GM12878 (cell line): Measurements from ENCODE around the gene ZNF280C. TPM values are rescaled to one million over a fixed set of nuclear protein-coding genes. Genes with fewer than 3 reads are reported as not detected.
A peak's percentile ranks its signal among the peaks of the same experiment; 100 is the strongest.

ENCODE experiments used
- BHLHE40 ChIP-seq, 2 experiments: fragments of 450-650 bp in 1 of 2; IDR thresholded peaks; 2 replicates each; pipeline ENCODE4 v1.6.1; 2011 to 2017; ENCODE audit warnings: low read depth in 2 of 2, borderline replicate concordance in 1 of 2, improper control_type of control experiment in 1 of 2, low read length in 1 of 2, mild to moderate bottlenecking in 1 of 2
- CBX5 ChIP-seq: sonication (generic); IDR thresholded peaks from 2 replicates; pipeline ENCODE4 v1.6.1; 2016; ENCODE audit warnings: low read depth, moderate library complexity, mild to moderate bottlenecking, inconsistent platforms
- CREB1 ChIP-seq: IDR thresholded peaks from 2 replicates; pipeline ENCODE4 v1.6.1; 2012; ENCODE audit warnings: low read depth, mild to moderate bottlenecking, inconsistent platforms
- CREM ChIP-seq: IDR thresholded peaks from 2 replicates; pipeline ENCODE4 v1.6.1; 2014; ENCODE audit warnings: antibody characterized with exemption, low read depth
- FOXM1 ChIP-seq: IDR thresholded peaks from 2 replicates; pipeline ENCODE4 v1.6.1; 2012; ENCODE audit warnings: low read depth, mild to moderate bottlenecking, inconsistent platforms, low read length, moderate library complexity
- IKZF2 ChIP-seq, 2 experiments: fragments of 450-650 bp; IDR thresholded peaks; 2 replicates each; pipeline ENCODE4 v1.6.1; 2017; ENCODE audit warnings: mild to moderate bottlenecking in 2 of 2, moderate library complexity in 2 of 2
- IRF5 ChIP-seq: fragments of 450-650 bp; IDR thresholded peaks from 2 replicates; pipeline ENCODE4 v1.6.1; 2017; ENCODE audit warnings: borderline replicate concordance
- KAT2A ChIP-seq: conservative IDR thresholded peaks from 2 replicates; pipeline ENCODE4 v1.6.1; 2011; ENCODE audit warnings: low read depth, low read length; ENCODE audit not compliant: control insufficient read depth
- MXI1 ChIP-seq: fragments of 150-350 bp; IDR thresholded peaks from 2 replicates; pipeline ENCODE4 v1.6.1; 2011; ENCODE audit warnings: low read depth, mild to moderate bottlenecking, inconsistent platforms, low read length, improper control_type of control experiment
- NBN ChIP-seq: fragments of 450-650 bp; IDR thresholded peaks from 2 replicates; pipeline ENCODE4 v1.6.1; 2016
- NR2C1 ChIP-seq: fragments of 450-650 bp; IDR thresholded peaks from 2 replicates; pipeline ENCODE4 v1.6.1; 2017; ENCODE audit warnings: antibody characterized with exemption, mild to moderate bottlenecking, moderate library complexity
- NR2F1 ChIP-seq: fragments of 450-650 bp; conservative IDR thresholded peaks from 2 replicates; pipeline ENCODE4 v1.6.1; 2017; ENCODE audit warnings: mild to moderate bottlenecking
- PML ChIP-seq: IDR thresholded peaks from 2 replicates; pipeline ENCODE4 v1.6.1; 2012; ENCODE audit warnings: low read length, inconsistent platforms
- POLR2A ChIP-seq: IDR thresholded peaks from 2 replicates; pipeline ENCODE4 v1.6.1; 2011; ENCODE audit warnings: low read depth, mild to moderate bottlenecking, low read length
- POU2F2 ChIP-seq: IDR thresholded peaks from 3 replicates; pipeline ENCODE4 v1.6.1; 2011; ENCODE audit warnings: low read depth, mild to moderate bottlenecking, low read length, borderline replicate concordance
- SMAD1 ChIP-seq: fragments of 450-650 bp; IDR thresholded peaks from 2 replicates; pipeline ENCODE4 v1.6.1; 2018; ENCODE audit warnings: mild to moderate bottlenecking, low read depth; ENCODE audit not compliant: partially characterized antibody
- ZBED1 ChIP-seq: IDR thresholded peaks from 2 replicates; pipeline ENCODE4 v1.6.1; 2016; ENCODE audit warnings: borderline replicate concordance
- ZNF687 ChIP-seq: fragments of 450-650 bp; IDR thresholded peaks from 2 replicates; pipeline ENCODE4 v1.6.1; 2017; ENCODE audit warnings: mild to moderate bottlenecking, moderate library complexity
- polyA plus RNA-seq, 11 experiments: library from polyadenylated mRNA; depleted of rRNA in 4 of 11; unstranded in 6 of 11; stranded (reverse) in 5 of 11; fragments of >200 nt; fragmentation: Nextera tagmentation in 4 of 11; fragmentation: Illumina TruSeq in 1 of 11; extraction: Ambion mirVana in 4 of 11; extraction: Trizol in 1 of 11; gene quantifications; 1 replicate in 1 of 11; 2 replicates in 10 of 11; pipeline versions ENCODE4 v1.2.1 to v1.2.3, GENCODE V29; 2011 to 2016; ENCODE audit warnings: inconsistent platforms in 2 of 11, missing spikeins in 2 of 11, low read depth in 1 of 11
- total RNA-seq, 4 experiments: library from RNA; depleted of rRNA in 3 of 4; stranded (reverse); fragments of >200 nt in 3 of 4; fragmentation: Illumina TruSeq in 1 of 4; extraction: Trizol in 1 of 4; gene quantifications; 2 replicates each; pipeline versions ENCODE4 v1.2.1 to v1.2.3, GENCODE V29; 2013 to 2021
- TF ChIP-seq, protein P1 (sequence below): IDR thresholded peaks from 2 replicates; pipeline ENCODE4 v1.6.1; 2012; ENCODE audit warnings: low read depth, low read length, improper control_type of control experiment
- TF ChIP-seq, protein P2 (sequence below): fragments of 450-650 bp; IDR thresholded peaks from 2 replicates; pipeline ENCODE4 v1.6.1; 2016; ENCODE audit warnings: mild to moderate bottlenecking
- TF ChIP-seq, protein P3 (sequence below): fragments of 450-650 bp; IDR thresholded peaks from 2 replicates; pipeline ENCODE4 v1.6.1; 2016; ENCODE audit warnings: mild to moderate bottlenecking

Gene ZNF280C
- total and polyA plus RNA-seq, 10 of the 15 experiments (the other 5 are each of a cell fraction or from before 2014, with no cell fraction given) = 0.82 to 8.8 (median 5.7) TPM

- peak; percentile 58 for TF ChIP-seq CBX5
- TF ChIP-seq POLR2A = peak; percentile 96
- 0 out of 4 replicates have a peak, but pooled peaks of 1 of the 2 experiments have one; percentile 19 for TF ChIP-seq IKZF2 (IDR thresholded peaks at IDR 0.05)
- TF ChIP-seq ZNF687 = peak; percentile 98
- TF ChIP-seq, protein P1, sequence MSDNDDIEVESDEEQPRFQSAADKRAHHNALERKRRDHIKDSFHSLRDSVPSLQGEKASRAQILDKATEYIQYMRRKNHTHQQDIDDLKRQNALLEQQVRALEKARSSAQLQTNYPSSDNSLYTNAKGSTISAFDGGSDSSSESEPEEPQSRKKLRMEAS = peak; percentile 62; the same call in 1 of the 2 replicates
- TF ChIP-seq, protein P2, sequence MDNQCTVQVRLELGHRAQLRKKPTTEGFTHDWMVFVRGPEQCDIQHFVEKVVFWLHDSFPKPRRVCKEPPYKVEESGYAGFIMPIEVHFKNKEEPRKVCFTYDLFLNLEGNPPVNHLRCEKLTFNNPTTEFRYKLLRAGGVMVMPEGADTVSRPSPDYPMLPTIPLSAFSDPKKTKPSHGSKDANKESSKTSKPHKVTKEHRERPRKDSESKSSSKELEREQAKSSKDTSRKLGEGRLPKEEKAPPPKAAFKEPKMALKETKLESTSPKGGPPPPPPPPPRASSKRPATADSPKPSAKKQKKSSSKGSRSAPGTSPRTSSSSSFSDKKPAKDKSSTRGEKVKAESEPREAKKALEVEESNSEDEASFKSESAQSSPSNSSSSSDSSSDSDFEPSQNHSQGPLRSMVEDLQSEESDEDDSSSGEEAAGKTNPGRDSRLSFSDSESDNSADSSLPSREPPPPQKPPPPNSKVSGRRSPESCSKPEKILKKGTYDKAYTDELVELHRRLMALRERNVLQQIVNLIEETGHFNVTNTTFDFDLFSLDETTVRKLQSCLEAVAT = 0 out of 2 replicates have a peak, but pooled peaks have one; percentile 44
- no peak for TF ChIP-seq NR2C1
- 0 out of 2 replicates have a peak, but pooled peaks have one; percentile 33 for TF ChIP-seq NR2F1
- peak; percentile 90 for TF ChIP-seq PML
- TF ChIP-seq, protein P3, sequence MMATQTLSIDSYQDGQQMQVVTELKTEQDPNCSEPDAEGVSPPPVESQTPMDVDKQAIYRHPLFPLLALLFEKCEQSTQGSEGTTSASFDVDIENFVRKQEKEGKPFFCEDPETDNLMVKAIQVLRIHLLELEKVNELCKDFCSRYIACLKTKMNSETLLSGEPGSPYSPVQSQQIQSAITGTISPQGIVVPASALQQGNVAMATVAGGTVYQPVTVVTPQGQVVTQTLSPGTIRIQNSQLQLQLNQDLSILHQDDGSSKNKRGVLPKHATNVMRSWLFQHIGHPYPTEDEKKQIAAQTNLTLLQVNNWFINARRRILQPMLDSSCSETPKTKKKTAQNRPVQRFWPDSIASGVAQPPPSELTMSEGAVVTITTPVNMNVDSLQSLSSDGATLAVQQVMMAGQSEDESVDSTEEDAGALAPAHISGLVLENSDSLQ = peak; percentile 54; the same call in 1 of the 2 replicates
- TF ChIP-seq SMAD1 = no peak
- 0 out of 2 replicates have a peak, but pooled peaks have one; percentile 20 for TF ChIP-seq CREM
- peak; percentile 81; the same call in 2 of the 3 replicates for TF ChIP-seq POU2F2
- TF ChIP-seq KAT2A = no peak
- no peak for TF ChIP-seq ZBED1
- peak; percentile 60; the same call in 1 of the 2 replicates for TF ChIP-seq NBN
- TF ChIP-seq FOXM1 = 0 out of 2 replicates have a peak, but pooled peaks have one; percentile 39
- TF ChIP-seq CREB1 = peak; percentile 50; the same call in 1 of the 2 replicates
- TF ChIP-seq IRF5 = no peak
- no peak; the same call in 1 of the 2 replicates for TF ChIP-seq MXI1
- peak in 1 of 2 experiments; percentile 68; a peak in 2 of 4 replicates for TF ChIP-seq BHLHE40 (IDR thresholded peaks at IDR 0.05; ENCODE audit: borderline replicate concordance in 1 of 2, low read depth in 2 of 2, low read length in 1 of 2)
These were observed at the start of gene ZNF280C (continued) for GRCh38 chrX:130268449-130269170.
